ENCODE results near the gene SRCAP. TPM values are rescaled to one million over a fixed set of nuclear protein-coding genes. Genes with fewer than 3 reads are reported as not detected.

Gene SRCAP
- total RNA-seq, 1 experiment from 2014 or later: 116 TPM

DNA sequence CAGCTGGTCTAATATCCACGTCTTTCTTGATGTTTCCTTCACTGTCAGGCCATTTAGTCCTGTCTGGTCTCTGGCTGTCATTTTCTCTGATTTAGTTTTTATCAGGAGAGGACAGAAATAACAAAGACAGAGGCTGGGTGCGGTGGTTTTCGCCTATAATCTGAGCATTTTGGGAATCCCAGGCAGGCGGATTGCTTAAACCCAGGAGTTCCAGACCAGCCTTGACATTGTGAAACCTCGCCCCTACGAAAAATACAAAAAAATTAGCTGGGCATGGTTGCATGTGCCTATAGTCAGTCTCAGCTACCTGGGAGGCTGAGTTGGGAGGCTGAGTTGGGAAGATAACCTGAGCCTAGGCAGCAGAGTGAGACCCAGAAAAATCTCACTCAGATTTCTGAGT is 7.1 kb downstream of the SRCAP start:
- TF ChIP-seq, protein P1, sequence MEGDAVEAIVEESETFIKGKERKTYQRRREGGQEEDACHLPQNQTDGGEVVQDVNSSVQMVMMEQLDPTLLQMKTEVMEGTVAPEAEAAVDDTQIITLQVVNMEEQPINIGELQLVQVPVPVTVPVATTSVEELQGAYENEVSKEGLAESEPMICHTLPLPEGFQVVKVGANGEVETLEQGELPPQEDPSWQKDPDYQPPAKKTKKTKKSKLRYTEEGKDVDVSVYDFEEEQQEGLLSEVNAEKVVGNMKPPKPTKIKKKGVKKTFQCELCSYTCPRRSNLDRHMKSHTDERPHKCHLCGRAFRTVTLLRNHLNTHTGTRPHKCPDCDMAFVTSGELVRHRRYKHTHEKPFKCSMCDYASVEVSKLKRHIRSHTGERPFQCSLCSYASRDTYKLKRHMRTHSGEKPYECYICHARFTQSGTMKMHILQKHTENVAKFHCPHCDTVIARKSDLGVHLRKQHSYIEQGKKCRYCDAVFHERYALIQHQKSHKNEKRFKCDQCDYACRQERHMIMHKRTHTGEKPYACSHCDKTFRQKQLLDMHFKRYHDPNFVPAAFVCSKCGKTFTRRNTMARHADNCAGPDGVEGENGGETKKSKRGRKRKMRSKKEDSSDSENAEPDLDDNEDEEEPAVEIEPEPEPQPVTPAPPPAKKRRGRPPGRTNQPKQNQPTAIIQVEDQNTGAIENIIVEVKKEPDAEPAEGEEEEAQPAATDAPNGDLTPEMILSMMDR (conservative IDR thresholded peaks at IDR 0.05): no peak
- TF ChIP-seq EZH2 (IDR thresholded peaks at IDR 0.05; ENCODE audit: low read depth): no peak
- H3K4me3 ChIP-seq: no peak overlapping the region
- no peaks in the 10 kb centered on the region for H3K27me3 ChIP-seq (ENCODE audit: insufficient read depth, low read depth)
- H4K20me1 ChIP-seq (ENCODE audit: insufficient read depth): peaks cover 47% of the 10 kb centered on the region
- peaks cover 44% of the 10 kb centered on the region for H3K79me2 ChIP-seq (ENCODE audit: low read depth)
- ChIA-PET CTCF (no interaction called here), POLR2A (ENCODE audit: unreplicated experiment) (interaction anchor here (0.6 kb wide), 1 partner anchor 1526 kb away, joined by 8 read pairs; no protein-coding TSS in a partner anchor)
- H2AFZ ChIP-seq: no peak overlapping the region
- no peaks in the 10 kb centered on the region for H3K9me3 ChIP-seq (ENCODE audit: insufficient read depth, low read depth)
- intact Hi-C loops (cut with micrococcal nuclease; ENCODE audit: unreplicated experiment): no loop called here
- peaks cover 83% of the 10 kb centered on the region for H3K36me3 ChIP-seq (ENCODE audit: low read depth)
- no TSS peak for BruUV-seq (replicated peaks)
- no peaks in the 10 kb centered on the region for H3K9me2 ChIP-seq (ENCODE audit: insufficient read depth)
- no peak overlapping the region for H3K4me2 ChIP-seq
- DNase-seq: no peak
- peaks cover 59% of the 10 kb centered on the region; the same call in 1 of the 2 replicates for H3F3A ChIP-seq (ENCODE audit: insufficient read depth, low read depth)
- H3K4me1 ChIP-seq (replicated peaks; ENCODE audit: insufficient read depth): no peaks in the 10 kb centered on the region
- H3K27ac ChIP-seq: no peak overlapping the region

DNA sequence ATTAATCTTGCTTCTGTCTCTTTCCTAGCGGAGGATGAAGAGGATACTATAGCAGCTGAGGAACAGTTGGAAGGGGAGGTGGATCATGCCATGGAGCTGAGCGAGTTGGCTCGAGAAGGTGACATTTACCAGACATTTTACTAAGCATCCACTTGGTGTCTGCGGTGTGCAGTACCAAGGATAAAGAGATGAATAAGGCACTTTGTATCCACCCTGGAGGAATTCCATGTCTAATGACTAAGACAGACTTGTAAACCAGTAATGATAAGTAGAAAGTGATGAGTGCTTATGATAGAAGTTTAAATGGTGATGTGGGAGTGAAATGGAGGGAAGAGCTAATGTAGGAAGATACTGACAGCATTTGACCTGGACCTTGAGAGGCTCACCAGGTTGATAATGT is 12.0 kb downstream of the SRCAP start:
- intact Hi-C loops (cut with micrococcal nuclease; ENCODE audit: unreplicated experiment): no loop called here
- no TSS peak for BruUV-seq (replicated peaks)

DNA sequence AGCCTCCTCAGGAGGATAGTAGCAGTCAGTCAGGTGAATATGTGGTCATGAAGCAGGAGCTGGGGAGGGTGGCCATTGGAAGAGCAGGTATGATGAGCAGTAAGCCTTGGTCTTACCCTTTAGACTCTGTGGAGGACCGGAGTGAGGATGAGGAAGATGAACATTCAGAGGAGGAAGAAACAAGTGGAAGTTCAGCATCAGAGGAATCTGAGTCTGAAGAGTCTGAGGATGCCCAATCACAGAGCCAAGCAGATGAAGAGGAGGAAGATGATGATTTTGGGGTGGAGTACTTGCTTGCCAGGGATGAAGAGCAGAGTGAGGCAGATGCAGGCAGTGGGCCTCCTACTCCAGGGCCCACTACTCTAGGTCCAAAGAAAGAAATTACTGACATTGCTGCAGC is 12.7 kb downstream of the SRCAP start:
- no peak for TF ChIP-seq EZH2 (IDR thresholded peaks at IDR 0.05; ENCODE audit: low read depth)
- TF ChIP-seq, protein P1 (conservative IDR thresholded peaks at IDR 0.05): no peak
- Histone ChIP-seq H3K27me3 (ENCODE audit: insufficient read depth, low read depth) (no peaks in the 10 kb centered on the region), H3K4me3 (no peak overlapping the region), H3K9me3 (ENCODE audit: insufficient read depth, low read depth) (no peaks in the 10 kb centered on the region), H3K4me1 (replicated peaks; ENCODE audit: insufficient read depth) (peaks cover 6% of the 10 kb centered on the region), H3K27ac (no peak overlapping the region), H3K79me2 (ENCODE audit: low read depth) (peaks cover 31% of the 10 kb centered on the region), H3K36me3 (ENCODE audit: low read depth) (peaks cover 84% of the 10 kb centered on the region), H3F3A (ENCODE audit: insufficient read depth, low read depth) (peaks cover 77% of the 10 kb centered on the region), H4K20me1 (ENCODE audit: insufficient read depth) (peaks cover 51% of the 10 kb centered on the region), H3K9me2 (ENCODE audit: insufficient read depth) (no peaks in the 10 kb centered on the region), H2AFZ (no peak overlapping the region), H3K4me2 (no peak overlapping the region)
- POLR2A ChIA-PET (ENCODE audit: unreplicated experiment): no interaction called here
- intact Hi-C loops (cut with micrococcal nuclease; ENCODE audit: unreplicated experiment): loop anchor here (2.0 kb wide), 1 partner anchor 13 kb away; the partner anchor contains the start of gene SRCAP
- no peak for DNase-seq
- CTCF ChIA-PET: no interaction called here
- BruUV-seq (replicated peaks): TSS peak; percentile 12

More for the DNA sequence above, 12.0 kb downstream of the SRCAP start:
- peaks cover 6% of the 10 kb centered on the region for H3K4me1 ChIP-seq (replicated peaks; ENCODE audit: insufficient read depth)
- no peak overlapping the region for H3K27ac ChIP-seq
- H3K4me2 ChIP-seq: no peak overlapping the region
- peaks cover 50% of the 10 kb centered on the region for H4K20me1 ChIP-seq (ENCODE audit: insufficient read depth)
- CTCF ChIA-PET: no interaction called here
- POLR2A ChIA-PET (ENCODE audit: unreplicated experiment): interaction anchor here (0.6 kb wide), 1 partner anchor 339 kb away, joined by 4 read pairs; no protein-coding TSS in a partner anchor
- no peak overlapping the region for H3K4me3 ChIP-seq
- H3K27me3 ChIP-seq (ENCODE audit: insufficient read depth, low read depth): no peaks in the 10 kb centered on the region
- H3K79me2 ChIP-seq (ENCODE audit: low read depth): peaks cover 27% of the 10 kb centered on the region
- no peak for DNase-seq
- peaks cover 83% of the 10 kb centered on the region for H3K36me3 ChIP-seq (ENCODE audit: low read depth)
- peaks cover 79% of the 10 kb centered on the region for H3F3A ChIP-seq (ENCODE audit: insufficient read depth, low read depth)
- no peak overlapping the region for H2AFZ ChIP-seq
- TF ChIP-seq, protein P1 (conservative IDR thresholded peaks at IDR 0.05): no peak
- no peak for TF ChIP-seq EZH2 (IDR thresholded peaks at IDR 0.05; ENCODE audit: low read depth)
- H3K9me3 ChIP-seq (ENCODE audit: insufficient read depth, low read depth): no peaks in the 10 kb centered on the region
- H3K9me2 ChIP-seq (ENCODE audit: insufficient read depth): no peaks in the 10 kb centered on the region

Data from PC-9 (cell line).